Effector CD8-positive, alpha-beta T cell (primary cell): ENCODE data around the gene LRRC4C.

Source experiments
- DNase-seq: peaks from one replicate; lab custom pipeline; 2025; lab: John Stamatoyannopoulos, UW

The LRRC4C gene

GRCh38 chr11:41118521-41118920, 340.9 kb downstream of the LRRC4C start:
- no peak for DNase-seq

DNA sequence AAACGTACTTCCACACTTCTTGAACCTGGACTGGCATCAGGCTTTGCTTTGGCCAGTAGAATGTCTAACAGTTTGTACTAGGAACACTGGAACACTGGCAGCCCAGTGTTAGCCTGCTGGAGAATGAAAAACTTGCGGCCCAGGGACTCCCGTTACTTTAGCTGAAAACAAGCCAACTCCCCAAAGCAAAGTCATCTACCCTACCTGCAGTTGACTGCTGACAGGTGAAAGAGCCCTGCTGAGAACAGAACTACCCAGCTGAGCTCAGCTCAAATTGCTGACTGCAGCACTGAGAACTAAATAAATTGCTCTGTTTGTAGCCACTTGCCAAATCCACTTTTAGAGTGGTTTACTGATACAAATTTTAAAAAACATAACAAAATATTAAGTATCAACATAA, 342.5 kb downstream of the LRRC4C start:
- DNase-seq: no peak

DNA sequence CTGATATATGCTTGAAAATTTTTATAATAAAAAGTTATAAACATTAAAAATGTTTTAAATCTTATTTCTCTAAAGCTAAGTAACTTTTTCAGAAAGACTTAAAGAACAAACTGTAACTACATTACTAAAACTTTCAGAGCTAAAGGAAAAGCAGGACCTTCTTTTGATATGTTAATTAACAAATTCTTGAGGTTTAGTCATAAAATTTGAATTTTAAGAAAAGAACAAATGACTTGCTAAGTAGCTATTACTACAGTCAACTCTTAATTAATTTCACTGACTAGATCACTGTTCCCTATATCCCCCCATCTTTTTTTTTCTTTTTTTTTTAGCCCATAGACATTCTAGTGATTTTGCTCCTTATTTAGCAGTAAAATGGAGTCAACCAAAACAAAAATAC, 344.4 kb downstream of the LRRC4C start:
- no peak for DNase-seq

DNA sequence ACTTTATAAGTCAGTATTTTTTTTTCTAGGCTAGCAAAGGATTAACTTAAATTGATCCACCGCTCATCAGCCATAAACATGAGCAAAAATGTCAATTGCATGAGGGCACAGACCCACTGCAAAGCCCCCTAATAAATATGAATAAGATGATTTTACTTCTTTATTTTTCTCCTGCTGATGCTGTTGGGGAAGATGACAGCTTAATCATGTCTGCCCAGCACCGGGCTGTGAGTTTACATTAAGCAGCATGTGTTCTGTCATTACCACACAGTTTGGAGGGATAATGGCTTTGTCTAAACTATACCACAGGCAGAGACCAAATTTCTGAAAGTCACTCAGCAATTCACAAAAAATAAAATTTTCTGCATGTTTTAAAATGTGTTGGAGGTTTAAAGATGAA, 346.3 kb downstream of the LRRC4C start:
- DNase-seq: no peak

- DNase-seq: no peak
These were observed 348.9 kb downstream of the LRRC4C start for GRCh38 chr11:41110527-41110926.

DNA sequence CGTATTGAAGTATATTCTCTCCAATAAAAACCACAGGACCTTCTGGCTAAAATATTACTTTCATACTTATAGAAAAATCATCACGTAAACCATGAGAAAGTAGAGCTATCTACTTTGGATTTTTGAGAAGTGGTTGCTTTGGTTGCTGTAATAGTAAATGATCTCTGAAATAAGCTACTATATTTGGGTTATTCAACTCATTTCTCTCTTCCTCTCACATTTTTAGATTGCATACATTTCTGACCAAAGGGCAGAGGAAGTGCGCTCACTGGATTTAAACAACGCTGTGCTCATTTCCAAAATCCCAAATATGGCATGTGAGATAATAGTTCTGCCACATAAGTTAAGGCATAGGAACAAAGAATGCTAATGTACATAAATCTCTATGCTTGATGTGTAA, 357.0 kb downstream of the LRRC4C start:
- DNase-seq: no peak

DNA sequence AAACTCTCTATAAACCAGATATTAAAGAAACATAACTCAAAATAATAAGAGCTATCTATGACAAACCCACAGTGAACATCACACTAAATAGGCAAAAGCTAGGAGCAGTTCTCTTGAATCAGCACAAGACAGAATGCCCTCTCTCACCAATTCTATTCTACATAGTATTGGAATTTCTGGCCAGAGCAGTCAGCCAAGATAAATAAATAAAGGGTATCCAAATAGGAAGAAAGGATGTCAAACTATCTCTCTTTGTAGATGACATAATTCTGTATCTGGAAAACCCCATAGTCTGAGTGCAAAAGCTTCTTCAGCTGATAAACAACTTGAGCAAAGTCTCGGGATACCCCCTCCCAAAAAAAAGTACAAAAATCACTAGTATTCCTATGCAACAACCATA, 359.8 kb downstream of the LRRC4C start:
- no peak for DNase-seq

DNA sequence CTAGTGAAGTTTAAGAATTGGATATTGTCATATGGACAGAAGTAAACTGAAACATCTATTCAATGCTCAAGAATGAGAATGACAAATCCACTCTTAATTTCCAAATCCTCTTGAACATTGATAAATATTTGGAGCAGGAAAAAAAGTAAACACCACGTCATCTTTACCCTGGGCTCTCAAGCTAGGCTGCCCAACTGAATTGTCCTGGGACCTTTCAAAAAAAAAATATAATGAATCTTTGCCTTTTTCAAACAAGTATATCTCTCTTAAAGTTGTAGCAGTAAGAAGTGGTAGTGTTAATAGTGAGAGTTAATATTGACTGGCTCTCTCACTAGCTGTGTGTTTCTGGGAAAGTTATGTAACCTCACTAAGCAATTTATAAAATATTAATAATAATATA, 374.3 kb downstream of the LRRC4C start:
- no peak for DNase-seq

DNA sequence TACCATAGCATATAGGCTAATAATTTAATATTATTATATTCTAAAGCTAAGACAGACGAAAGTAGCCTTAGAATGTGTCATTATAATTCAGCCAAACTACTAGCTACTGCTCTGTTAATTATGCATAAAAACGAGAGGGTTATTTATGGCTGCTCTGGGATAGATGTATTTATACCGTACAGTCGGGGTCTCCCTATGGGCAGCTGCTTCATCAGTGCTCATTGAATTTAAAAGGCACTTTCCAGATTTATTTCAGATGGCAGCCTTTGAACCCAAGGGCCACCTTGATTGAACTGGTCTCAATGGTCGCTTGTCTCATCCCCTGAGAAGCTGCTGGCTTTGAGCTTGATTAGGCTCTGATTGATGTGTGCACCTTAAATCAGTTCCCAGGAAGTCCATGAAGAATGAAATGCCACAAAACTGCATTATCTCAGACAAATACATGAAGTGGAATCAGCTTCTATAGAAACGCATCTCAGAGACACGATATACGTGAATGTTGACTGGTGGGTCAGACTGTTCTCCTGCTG, 377.6 kb downstream of the LRRC4C start:
- DNase-seq: no peak

- no peak for DNase-seq
These were observed 385.1 kb downstream of the LRRC4C start for GRCh38 chr11:41074318-41074717.

DNA sequence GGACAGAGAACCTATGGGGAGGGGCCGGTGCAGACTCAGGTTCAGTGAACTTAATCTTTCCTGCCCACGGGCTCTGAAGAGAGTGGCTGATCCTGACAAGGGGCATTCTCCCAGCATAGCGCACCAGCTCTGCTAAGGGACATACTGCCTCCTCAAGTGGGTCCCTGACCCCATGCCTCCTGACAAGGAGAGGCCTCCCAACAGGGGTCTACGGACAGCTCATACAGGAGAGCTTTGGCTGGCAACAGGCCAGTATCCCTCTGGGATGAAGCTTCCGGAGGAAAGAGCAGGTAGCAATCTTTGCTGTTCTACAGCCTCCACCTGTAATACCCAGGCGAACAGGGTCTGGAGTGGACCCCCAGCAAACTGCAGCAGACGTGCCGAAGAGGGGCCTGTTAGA, 394.0 kb downstream of the LRRC4C start:
- no peak for DNase-seq

DNA sequence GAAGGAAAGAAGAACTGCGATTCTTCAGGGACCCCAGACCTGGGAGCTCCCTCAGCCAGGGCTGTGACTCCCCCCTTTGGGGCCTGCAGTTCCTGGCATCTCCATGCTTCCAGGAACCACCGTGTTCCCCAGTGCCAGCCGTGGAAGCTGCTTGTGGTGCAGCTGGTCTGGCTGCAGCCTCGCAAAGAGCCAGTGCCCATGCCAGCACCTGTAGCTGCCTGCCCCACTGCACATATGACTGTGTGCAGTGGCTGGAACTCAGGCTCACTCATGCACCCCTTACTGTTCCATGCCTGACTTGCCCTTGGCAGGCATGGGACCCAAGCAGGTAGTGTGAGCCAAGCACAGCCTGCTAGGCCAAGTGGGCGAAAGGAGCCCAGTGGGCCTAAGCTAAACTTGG, 401.3 kb downstream of the LRRC4C start:
- no peak for DNase-seq

DNA sequence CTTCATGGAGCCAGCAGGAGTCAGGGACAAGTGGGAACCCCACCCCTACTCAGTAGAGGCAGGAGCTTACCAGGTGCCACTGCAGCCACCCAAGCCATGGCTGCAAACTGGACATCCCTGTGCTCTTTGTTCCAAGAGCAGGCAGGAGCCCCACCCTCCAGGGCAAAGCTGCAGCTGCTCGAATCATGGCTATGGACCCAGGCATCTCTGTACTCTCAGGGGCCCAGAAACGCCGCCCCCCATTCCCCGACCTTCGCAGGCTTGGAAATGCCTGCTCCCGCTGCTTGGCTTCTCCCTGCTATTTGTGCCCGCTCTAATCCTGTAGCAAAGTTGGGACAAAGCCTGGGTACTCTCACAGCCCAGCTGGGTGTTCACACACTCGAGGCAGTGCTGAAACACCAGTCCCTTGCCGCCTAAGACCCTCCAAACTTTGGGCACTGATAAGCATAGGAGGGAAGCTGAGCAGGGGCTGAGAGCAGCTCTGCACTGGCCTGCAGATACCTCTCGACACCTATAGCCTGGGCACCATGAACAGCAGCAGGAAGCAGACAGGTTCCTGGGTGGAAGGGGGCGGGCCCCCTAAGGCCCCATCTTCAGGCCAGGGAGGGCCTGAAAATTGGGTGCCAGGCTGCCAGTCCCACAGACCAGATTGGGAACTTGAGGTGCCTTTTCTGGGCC, 402.4 kb downstream of the LRRC4C start:
- no peak for DNase-seq

DNA sequence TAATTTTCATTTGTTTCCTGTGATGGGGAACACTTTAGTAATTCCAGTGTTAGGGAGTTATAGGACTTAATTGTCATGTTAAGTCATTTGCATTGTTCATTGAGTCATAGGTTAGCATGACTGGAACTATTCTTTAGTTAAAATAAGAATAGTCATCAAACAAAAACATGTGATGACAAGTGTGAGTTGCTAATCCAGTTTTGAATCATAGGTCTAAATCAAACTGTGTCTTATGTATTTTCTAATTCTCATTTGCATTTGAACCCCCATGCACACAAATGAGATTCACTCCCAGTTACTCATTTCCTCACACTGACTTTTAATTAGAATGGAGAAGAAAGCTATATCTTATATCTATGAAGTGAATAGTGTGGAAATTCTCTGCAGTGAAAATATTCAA, 405.6 kb downstream of the LRRC4C start:
- DNase-seq: no peak

GRCh38 chr11:41051919-41052635, 407.4 kb downstream of the LRRC4C start:
- DNase-seq: no peak

DNA sequence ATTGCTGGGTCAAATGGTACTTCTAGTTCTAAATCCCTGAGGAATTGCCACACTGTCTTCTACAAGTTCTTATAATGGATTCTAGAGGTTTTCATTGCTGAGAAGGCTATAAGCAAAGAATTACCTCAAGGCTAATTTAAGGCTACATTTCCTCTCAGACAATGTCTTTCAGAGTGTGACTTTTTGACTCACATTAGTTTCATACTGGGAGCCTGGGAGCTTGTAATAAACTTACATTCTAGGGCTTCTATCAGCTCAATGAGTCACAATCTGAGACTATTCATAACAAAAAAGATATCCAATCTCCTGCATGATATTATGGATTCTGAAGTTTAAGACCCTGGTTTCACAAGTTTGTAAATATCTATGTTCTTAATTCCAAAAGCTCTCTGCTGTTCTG, 408.7 kb downstream of the LRRC4C start:
- DNase-seq: no peak

- DNase-seq: no peak
These were observed 412.2 kb downstream of the LRRC4C start for GRCh38 chr11:41047229-41047628.

- no peak for DNase-seq
These were observed 414.2 kb downstream of the LRRC4C start for GRCh38 chr11:41045266-41045665.

GRCh38 chr11:41044747-41045146, 414.7 kb downstream of the LRRC4C start:
- no peak for DNase-seq

DNA sequence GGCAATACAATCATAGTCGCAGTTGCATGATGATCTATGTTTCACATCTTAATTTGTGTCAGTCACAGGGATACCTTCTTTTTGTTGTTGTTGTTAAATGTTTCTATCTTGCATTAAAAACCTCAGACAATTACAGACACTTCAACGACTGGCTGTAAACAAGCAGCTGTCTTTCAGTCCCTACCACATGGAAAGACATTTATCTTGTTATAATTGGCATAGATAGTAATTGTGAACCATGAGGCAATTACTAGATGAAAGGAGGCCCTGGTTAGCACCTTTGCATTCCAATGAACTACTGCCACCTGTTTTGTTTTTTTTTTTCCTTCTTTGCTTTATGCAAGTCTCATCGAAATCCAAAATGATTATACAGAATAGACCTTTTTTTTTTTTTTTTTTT, 416.8 kb downstream of the LRRC4C start:
- no peak for DNase-seq

DNA sequence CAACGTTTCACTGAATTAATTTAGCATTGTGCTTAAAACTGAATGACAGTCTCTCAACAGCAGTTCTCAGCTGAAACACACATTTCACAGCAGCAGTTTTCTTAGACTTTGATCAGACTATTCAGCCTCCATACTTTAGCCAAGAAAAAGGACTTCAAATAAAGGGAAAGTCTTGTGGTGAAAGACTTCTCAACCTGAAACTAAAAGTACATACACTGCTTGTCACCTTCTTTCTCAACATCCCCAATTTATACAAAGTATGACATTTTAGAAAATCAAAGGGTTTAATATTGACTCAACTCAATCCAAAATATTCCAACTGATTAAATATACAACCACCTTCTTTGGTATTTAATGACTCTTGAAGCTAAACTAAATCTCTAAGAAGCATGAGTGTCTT, 419.0 kb downstream of the LRRC4C start:
- no peak for DNase-seq

GRCh38 chr11:41039592-41039991, 419.9 kb downstream of the LRRC4C start:
- DNase-seq: no peak

- no peak for DNase-seq
These were observed 427.8 kb downstream of the LRRC4C start for GRCh38 chr11:41031551-41032060.
